Endodermal cell (in vitro differentiated cells): Measurements from ENCODE around the gene TMEM121B. TPM values are rescaled to one million over a fixed set of nuclear protein-coding genes. Genes with fewer than 3 reads are reported as not detected.

Experiments
- DNase-seq: peaks from one replicate; pipeline ENCODE4 v3.0.0-alpha.2; 2017
- H3K27ac ChIP-seq: 2 replicates; pipeline ENCODE4 v1.5.1; 2013; ENCODE audit warnings: mild to moderate bottlenecking, low read depth, low read length, moderate library complexity
- H3K27me3 ChIP-seq: 2 replicates; pipeline ENCODE4 v1.6.1; 2013; ENCODE audit warnings: mild to moderate bottlenecking, low read length, moderate library complexity; ENCODE audit not compliant: insufficient read depth, control insufficient read depth, poor library complexity, severe bottlenecking
- H3K36me3 ChIP-seq: 2 replicates; pipeline ENCODE4 v1.7.0; 2013; ENCODE audit warnings: mild to moderate bottlenecking, low read length, moderate library complexity; ENCODE audit not compliant: control insufficient read depth, insufficient read depth
- H3K4me1 ChIP-seq: one replicate; pipeline ENCODE4 v1.7.0; 2013; ENCODE audit warnings: low read length; ENCODE audit not compliant: control insufficient read depth, insufficient read depth
- H3K4me3 ChIP-seq: 2 replicates; pipeline ENCODE4 v1.5.1; 2013; ENCODE audit warnings: mild to moderate bottlenecking, low read length, moderate library complexity
- H3K9ac ChIP-seq: 2 replicates; pipeline ENCODE4 v1.6.1; 2013; ENCODE audit warnings: mild to moderate bottlenecking, low read length, moderate library complexity; ENCODE audit not compliant: poor library complexity, severe bottlenecking; ENCODE audit errors: extremely low read depth
- H3K9me3 ChIP-seq: 2 replicates; pipeline ENCODE4 v1.6.1; 2013; ENCODE audit warnings: mild to moderate bottlenecking, low read length, moderate library complexity; ENCODE audit not compliant: control insufficient read depth
- H3K27ac Mint-ChIP-seq: 2 replicates; pipeline ENCODE4 v1.8.0; 2020; ENCODE audit warnings: mixed read lengths
- H3K27me3 Mint-ChIP-seq: 2 replicates; pipeline ENCODE4 v1.8.0; 2021; ENCODE audit warnings: mild to moderate bottlenecking, mixed read lengths; ENCODE audit not compliant: insufficient read depth
- H3K36me3 Mint-ChIP-seq: 2 replicates; pipeline ENCODE4 v1.8.0; 2020; ENCODE audit warnings: low read depth, mixed read lengths
- H3K4me1 Mint-ChIP-seq: 2 replicates; pipeline ENCODE4 v1.8.0; 2020; ENCODE audit warnings: mixed read lengths
- H3K4me3 Mint-ChIP-seq: 2 replicates; pipeline ENCODE4 v1.8.0; 2020; ENCODE audit warnings: mild to moderate bottlenecking, moderate library complexity, mixed read lengths
- H3K9me3 Mint-ChIP-seq: 2 replicates; pipeline ENCODE4 v1.8.0; 2020; ENCODE audit warnings: mild to moderate bottlenecking, mixed read lengths
- CTCF ChIP-seq: fragments of 200-600 bp; sonication (generic); conservative IDR thresholded peaks from 2 replicates; pipeline ENCODE4 v1.5.0; 2021; ENCODE audit warnings: antibody characterized with exemption, mild to moderate bottlenecking
- WGBS, 2 experiments: methylation state at CpG; one replicate each; pipeline versions ENCODE4 v1.1.5 to v1.1.7; 2013; ENCODE audit warnings: missing lambda C conversion rate in 2 of 2, mixed read lengths in 1 of 2; ENCODE audit not compliant: insufficient coverage in 1 of 2, insufficient read length in 1 of 2; 5-methylcytosine and 5-hydroxymethylcytosine counted together
- total RNA-seq, 2 donors: library from RNA; stranded (reverse); fragmentation: NEBNext Ultra II Directional in 1 of 2; extraction: Animal tissue kit (Norgen Biotek cat#: 25700) in 1 of 2; gene quantifications; 2 replicates in 1 of 2; 3 replicates in 1 of 2; pipeline ENCODE4 v1.2.1, GENCODE V29; 2021

The TMEM121B gene
- total RNA-seq, 2 donors from 2014 or later, result 8.9 to 10.9 TPM

DNA sequence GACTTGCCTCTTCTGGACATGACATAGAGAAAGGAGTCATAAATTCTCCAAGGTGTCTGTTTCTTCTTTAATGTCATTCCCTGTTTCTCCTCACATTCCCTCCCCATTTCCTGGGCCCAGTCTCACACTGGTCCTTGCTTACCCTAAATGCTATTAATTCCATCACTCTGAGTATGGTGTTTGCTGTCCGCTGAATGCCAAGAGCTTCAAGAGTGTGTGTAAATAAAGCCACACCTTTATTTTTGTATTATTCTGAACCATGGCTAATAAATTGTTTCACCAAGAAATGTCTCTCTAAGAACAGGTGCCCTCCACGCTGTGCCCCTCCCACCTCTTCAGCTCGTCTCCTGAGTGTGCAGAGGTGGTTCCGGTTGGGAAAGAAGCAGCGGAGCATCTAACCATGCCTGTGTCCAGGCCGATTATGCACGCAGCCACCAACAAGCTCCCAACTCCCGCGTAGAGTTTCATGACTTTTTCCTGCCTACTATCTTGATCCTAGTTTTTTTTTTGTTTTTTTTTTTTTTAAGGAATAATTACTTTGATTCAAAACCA is 8.6 kb downstream of the TMEM121B start:
- H3K9me3 ChIP-seq, result no peaks in the 10 kb centered on the region
- H3K36me3 Mint-ChIP-seq, result peaks cover 7% of the 10 kb centered on the region
- H3K27ac ChIP-seq, result no peak overlapping the region
- H3K27me3 Mint-ChIP-seq, result no peaks in the 10 kb centered on the region
- no peak overlapping the region for H3K27ac Mint-ChIP-seq
- 89 to 92% methylated on average over 3 to 9 of the region's 9 CpGs for WGBS, 2 experiments
- peaks cover 7% of the 10 kb centered on the region for H3K4me1 ChIP-seq
- H3K4me3 ChIP-seq, result no peak overlapping the region
- no peak overlapping the region for H3K9ac ChIP-seq
- peaks cover 17% of the 10 kb centered on the region for H3K4me1 Mint-ChIP-seq
- no peaks in the 10 kb centered on the region for H3K27me3 ChIP-seq
- no peaks in the 10 kb centered on the region for H3K9me3 Mint-ChIP-seq
- TF ChIP-seq CTCF, result no peak
- H3K4me3 Mint-ChIP-seq, result no peak overlapping the region
- no peak for DNase-seq
- H3K36me3 ChIP-seq, result peaks cover 22% of the 10 kb centered on the region

GRCh38 chr22:17110791-17111550 is 10.2 kb downstream of the TMEM121B start:
- H3K4me3 Mint-ChIP-seq, result no peak overlapping the region
- Histone ChIP-seq H3K9ac (no peak overlapping the region), H3K36me3 (peaks cover 38% of the 10 kb centered on the region), H3K9me3 (no peaks in the 10 kb centered on the region), H3K27ac (no peak overlapping the region), H3K4me1 (no peaks in the 10 kb centered on the region), H3K27me3 (no peaks in the 10 kb centered on the region), H3K4me3 (no peak overlapping the region)
- H3K4me1 Mint-ChIP-seq, result peaks cover 1% of the 10 kb centered on the region
- no peak overlapping the region for H3K27ac Mint-ChIP-seq
- no peaks in the 10 kb centered on the region for H3K9me3 Mint-ChIP-seq
- DNase-seq, result no peak
- TF ChIP-seq CTCF, result no peak
- 88 to 95% methylated on average over 10 to 13 of the region's 13 CpGs for WGBS, 2 experiments
- H3K36me3 Mint-ChIP-seq, result peaks cover 14% of the 10 kb centered on the region
- no peaks in the 10 kb centered on the region for H3K27me3 Mint-ChIP-seq

GRCh38 chr22:17109976-17110375 is 11.2 kb downstream of the TMEM121B start:
- Mint-ChIP-seq H3K4me3 (no peak overlapping the region), H3K4me1 (no peaks in the 10 kb centered on the region), H3K9me3 (no peaks in the 10 kb centered on the region), H3K27me3 (no peaks in the 10 kb centered on the region), H3K27ac (no peak overlapping the region), H3K36me3 (peaks cover 23% of the 10 kb centered on the region)
- Histone ChIP-seq H3K4me3 (no peak overlapping the region), H3K9me3 (no peaks in the 10 kb centered on the region), H3K9ac (no peak overlapping the region), H3K27me3 (no peaks in the 10 kb centered on the region), H3K27ac (no peak overlapping the region), H3K36me3 (peaks cover 47% of the 10 kb centered on the region), H3K4me1 (no peaks in the 10 kb centered on the region)
- 86 to 90% methylated on average over 15 to 16 of the region's 16 CpGs for WGBS, 2 experiments
- no peak for DNase-seq
- no peak for TF ChIP-seq CTCF
